ENCODE results near the gene UNC5C.

UNC5C gene

DNA sequence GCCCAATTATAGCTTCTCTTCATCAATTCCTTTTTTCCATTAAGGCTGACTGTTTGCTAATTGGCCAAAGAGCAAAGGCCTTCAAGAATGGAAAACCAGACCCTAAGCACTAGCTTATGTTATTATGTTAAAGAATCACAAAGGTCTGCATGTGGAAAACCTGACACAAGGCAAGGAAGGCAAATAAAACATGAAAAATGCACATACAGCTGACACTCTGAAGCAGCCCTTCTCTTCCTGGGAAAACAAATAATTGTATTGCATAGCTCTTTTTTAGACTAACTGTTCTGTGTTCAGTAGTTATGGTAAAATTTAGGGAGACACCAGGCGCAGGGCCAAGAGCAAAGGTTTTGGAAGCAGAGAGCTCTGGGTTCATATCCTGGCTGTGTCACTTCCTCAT, 223.1 kb downstream of the UNC5C start:
- no peaks in the 10 kb centered on the region for H3K9me2 ChIP-seq (ENCODE audit: low read depth, low read length)
- no peak overlapping the region for H3K9ac ChIP-seq (ENCODE audit: low read length)
- no peaks in the 10 kb centered on the region for H3K9me3 ChIP-seq (ENCODE audit: low read length)
- no peaks in the 10 kb centered on the region for H3K79me2 ChIP-seq (ENCODE audit: insufficient read depth, low read length)
- no peak for TF ChIP-seq EZH2 (IDR thresholded peaks at IDR 0.05; ENCODE audit: borderline replicate concordance, low read length)
- TF ChIP-seq, protein P1, sequence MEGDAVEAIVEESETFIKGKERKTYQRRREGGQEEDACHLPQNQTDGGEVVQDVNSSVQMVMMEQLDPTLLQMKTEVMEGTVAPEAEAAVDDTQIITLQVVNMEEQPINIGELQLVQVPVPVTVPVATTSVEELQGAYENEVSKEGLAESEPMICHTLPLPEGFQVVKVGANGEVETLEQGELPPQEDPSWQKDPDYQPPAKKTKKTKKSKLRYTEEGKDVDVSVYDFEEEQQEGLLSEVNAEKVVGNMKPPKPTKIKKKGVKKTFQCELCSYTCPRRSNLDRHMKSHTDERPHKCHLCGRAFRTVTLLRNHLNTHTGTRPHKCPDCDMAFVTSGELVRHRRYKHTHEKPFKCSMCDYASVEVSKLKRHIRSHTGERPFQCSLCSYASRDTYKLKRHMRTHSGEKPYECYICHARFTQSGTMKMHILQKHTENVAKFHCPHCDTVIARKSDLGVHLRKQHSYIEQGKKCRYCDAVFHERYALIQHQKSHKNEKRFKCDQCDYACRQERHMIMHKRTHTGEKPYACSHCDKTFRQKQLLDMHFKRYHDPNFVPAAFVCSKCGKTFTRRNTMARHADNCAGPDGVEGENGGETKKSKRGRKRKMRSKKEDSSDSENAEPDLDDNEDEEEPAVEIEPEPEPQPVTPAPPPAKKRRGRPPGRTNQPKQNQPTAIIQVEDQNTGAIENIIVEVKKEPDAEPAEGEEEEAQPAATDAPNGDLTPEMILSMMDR (IDR thresholded peaks at IDR 0.05; ENCODE audit: low read length), result no peak
- no peak overlapping the region for H3K4me3 ChIP-seq (ENCODE audit: low read depth, low read length, poor library complexity, severe bottlenecking)
- H3K27me3 ChIP-seq (ENCODE audit: insufficient read depth, low read length), result no peaks in the 10 kb centered on the region
- no peaks in the 10 kb centered on the region for H3K36me3 ChIP-seq (ENCODE audit: insufficient read depth, low read length)
- no peaks in the 10 kb centered on the region for H3F3A ChIP-seq (ENCODE audit: insufficient read depth, low read length)
- H3K4me2 ChIP-seq (ENCODE audit: low read length), result no peak overlapping the region
- no peak overlapping the region for H2AFZ ChIP-seq (ENCODE audit: low read length)
- H3K27ac ChIP-seq (ENCODE audit: low read depth, low read length, poor library complexity, severe bottlenecking), result no peak overlapping the region
- H3K4me1 ChIP-seq (ENCODE audit: insufficient read depth, low read length, severe bottlenecking), result no peaks in the 10 kb centered on the region
- H4K20me1 ChIP-seq (ENCODE audit: insufficient read depth, low read length), result no peaks in the 10 kb centered on the region

DNA sequence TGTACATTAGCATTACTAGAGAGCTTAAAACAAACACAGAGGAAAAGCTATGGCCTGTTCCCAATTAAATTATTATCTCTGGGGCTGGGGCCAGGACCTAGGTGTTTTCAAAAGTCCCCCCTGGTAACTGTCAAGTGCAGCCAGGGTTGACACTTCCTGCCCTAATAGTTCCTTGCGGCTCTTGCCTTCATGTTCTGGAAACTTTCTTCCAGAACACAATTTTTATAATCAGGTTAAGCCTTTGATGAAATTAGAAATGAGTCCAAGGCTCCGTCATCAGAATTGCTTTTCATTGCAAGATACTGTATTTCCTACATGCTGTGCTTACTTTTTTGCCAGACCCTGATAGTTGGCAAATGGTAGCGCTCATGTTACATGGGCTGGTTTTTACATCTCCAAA, 229.6 kb downstream of the UNC5C start:
- H3K4me3 ChIP-seq (ENCODE audit: low read depth, low read length, poor library complexity, severe bottlenecking), result no peak overlapping the region
- H3K36me3 ChIP-seq (ENCODE audit: insufficient read depth, low read length), result no peaks in the 10 kb centered on the region
- no peaks in the 10 kb centered on the region for H4K20me1 ChIP-seq (ENCODE audit: insufficient read depth, low read length)
- no peak for TF ChIP-seq EZH2 (IDR thresholded peaks at IDR 0.05; ENCODE audit: borderline replicate concordance, low read length)
- TF ChIP-seq, protein P1 (IDR thresholded peaks at IDR 0.05; ENCODE audit: low read length), result no peak
- no peaks in the 10 kb centered on the region for H3K9me3 ChIP-seq (ENCODE audit: low read length)
- H3K27me3 ChIP-seq (ENCODE audit: insufficient read depth, low read length), result no peaks in the 10 kb centered on the region
- no peaks in the 10 kb centered on the region for H3K4me1 ChIP-seq (ENCODE audit: insufficient read depth, low read length, severe bottlenecking)
- no peaks in the 10 kb centered on the region for H3K79me2 ChIP-seq (ENCODE audit: insufficient read depth, low read length)
- H3K4me2 ChIP-seq (ENCODE audit: low read length), result no peak overlapping the region
- no peak overlapping the region for H3K27ac ChIP-seq (ENCODE audit: low read depth, low read length, poor library complexity, severe bottlenecking)
- H2AFZ ChIP-seq (ENCODE audit: low read length), result no peak overlapping the region
- H3K9ac ChIP-seq (ENCODE audit: low read length), result no peak overlapping the region
- H3F3A ChIP-seq (ENCODE audit: insufficient read depth, low read length), result no peaks in the 10 kb centered on the region
- H3K9me2 ChIP-seq (ENCODE audit: low read depth, low read length), result no peaks in the 10 kb centered on the region

DNA sequence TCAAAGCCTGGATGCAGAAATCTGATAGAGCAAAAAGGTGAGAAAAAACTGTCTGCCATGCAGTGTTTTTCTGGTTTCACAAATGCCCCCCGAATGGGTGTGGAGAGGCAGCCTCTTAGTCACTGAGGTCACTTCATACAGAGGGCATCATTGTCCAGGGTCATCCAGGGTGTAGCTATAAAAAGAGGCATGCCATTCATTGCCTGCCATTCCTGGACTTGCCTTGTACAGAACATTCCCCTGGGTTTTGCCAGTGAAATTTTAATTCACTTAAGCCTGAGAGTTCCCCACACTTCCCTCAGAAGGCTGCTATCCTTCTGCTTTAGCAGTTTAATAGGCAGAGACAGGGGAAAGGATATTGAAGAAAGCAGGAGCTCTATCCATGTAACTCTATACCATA, 230.3 kb downstream of the UNC5C start:
- Histone ChIP-seq H3F3A (ENCODE audit: insufficient read depth, low read length) (no peaks in the 10 kb centered on the region), H3K27me3 (ENCODE audit: insufficient read depth, low read length) (no peaks in the 10 kb centered on the region), H4K20me1 (ENCODE audit: insufficient read depth, low read length) (no peaks in the 10 kb centered on the region), H3K4me3 (ENCODE audit: low read depth, low read length, poor library complexity, severe bottlenecking) (no peak overlapping the region), H3K36me3 (ENCODE audit: insufficient read depth, low read length) (no peaks in the 10 kb centered on the region), H3K9ac (ENCODE audit: low read length) (no peak overlapping the region), H2AFZ (ENCODE audit: low read length) (no peak overlapping the region), H3K4me1 (ENCODE audit: insufficient read depth, low read length, severe bottlenecking) (no peaks in the 10 kb centered on the region), H3K9me3 (ENCODE audit: low read length) (no peaks in the 10 kb centered on the region), H3K4me2 (ENCODE audit: low read length) (no peak overlapping the region), H3K79me2 (ENCODE audit: insufficient read depth, low read length) (no peaks in the 10 kb centered on the region), H3K27ac (ENCODE audit: low read depth, low read length, poor library complexity, severe bottlenecking) (no peak overlapping the region), H3K9me2 (ENCODE audit: low read depth, low read length) (no peaks in the 10 kb centered on the region)
- TF ChIP-seq, protein P1 (IDR thresholded peaks at IDR 0.05; ENCODE audit: low read length), result no peak
- no peak for TF ChIP-seq EZH2 (IDR thresholded peaks at IDR 0.05; ENCODE audit: borderline replicate concordance, low read length)
